Stimulated activated CD4-positive, alpha-beta T cell treated with anti-CD3 and anti-CD28 coated beads, Interleukin-1b, Interleukin-23, amount 100 ng/mL, for 1 hour (primary cell): ENCODE data around the gene FIGLA.
"Not testable (repeated sequence)": the region's sequence is repeated elsewhere in the genome, so short reads cannot be mapped to it uniquely, and the experiment has no call there.

Experiments used
- DNase-seq, 2 donors: peaks; one replicate each; pipeline ENCODE4 v3.0.0-alpha.2; 2020; ENCODE audit warnings: low read depth in 2 of 2

Gene FIGLA

GRCh38 chr2:70746094-70746974 is 44.1 kb downstream of the FIGLA start:
- no peak for DNase-seq

GRCh38 chr2:70745276-70745825 is 45.1 kb downstream of the FIGLA start:
- no peak for DNase-seq

DNA sequence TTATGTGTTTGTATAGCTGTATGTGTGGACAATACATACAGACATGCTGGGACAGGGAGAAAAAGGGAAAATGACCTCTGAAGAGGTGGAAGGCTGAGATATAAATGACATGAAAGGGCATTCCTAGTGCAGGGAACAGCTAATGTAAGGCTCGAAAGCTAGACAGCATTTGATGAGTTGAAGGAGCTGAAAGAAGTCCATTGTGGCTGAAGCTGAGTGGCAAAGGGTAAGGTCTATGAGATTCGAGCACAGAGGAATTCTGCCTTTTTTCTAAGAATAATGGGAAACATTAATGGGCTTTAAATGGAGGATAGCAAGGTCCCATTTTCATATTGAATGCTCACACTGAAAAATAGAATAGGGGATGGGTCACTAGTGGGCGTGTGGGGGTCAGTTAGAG is 46.0 kb downstream of the FIGLA start:
- DNase-seq: no peak

DNA sequence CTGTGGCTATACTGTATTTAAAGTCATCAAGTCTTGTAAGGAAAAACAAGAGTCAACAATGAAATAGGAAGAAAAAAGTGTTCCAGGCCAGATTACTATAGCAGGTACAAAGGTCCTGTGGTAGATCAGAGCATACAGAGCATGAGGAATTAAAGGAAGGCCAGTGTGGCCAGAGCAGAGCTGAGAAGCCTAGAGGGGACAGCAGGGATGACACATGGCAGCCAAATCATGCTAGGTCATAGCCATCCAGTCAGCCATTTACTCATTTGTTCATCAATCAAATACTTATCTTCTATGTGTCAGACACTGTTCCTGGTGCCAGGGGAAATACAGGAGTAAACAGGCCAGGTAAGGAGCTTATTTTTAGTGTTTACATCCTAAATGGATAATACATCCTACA is 46.8 kb downstream of the FIGLA start:
- no peak for DNase-seq

GRCh38 chr2:70743068-70743467 is 47.4 kb downstream of the FIGLA start:
- DNase-seq: no peak

- not testable (repeated sequence) for DNase-seq
Measured at GRCh38 chr2:70739492-70739891, 51.0 kb downstream of the FIGLA start.

DNA sequence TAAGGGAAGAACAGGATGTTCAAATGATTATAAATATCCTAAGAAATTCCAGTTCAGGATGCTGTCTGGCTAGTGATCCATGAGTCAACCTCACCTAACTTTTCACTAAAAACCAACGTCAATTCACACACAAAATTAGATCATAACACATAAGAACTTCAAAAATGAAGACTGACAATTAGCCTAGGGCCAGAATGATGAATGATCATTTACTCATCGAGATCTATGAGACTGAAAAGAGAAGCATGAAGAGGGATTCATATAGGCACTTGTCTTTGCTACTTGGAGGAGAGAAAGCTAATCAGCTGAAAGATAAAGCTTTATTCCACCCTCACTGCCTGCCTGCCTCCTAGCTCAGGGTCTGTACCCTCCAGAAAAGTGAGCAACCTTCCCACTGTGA is 52.3 kb downstream of the FIGLA start:
- DNase-seq: no peak

GRCh38 chr2:70735071-70735470 is 55.4 kb downstream of the FIGLA start:
- DNase-seq: no peak

GRCh38 chr2:70733646-70734180 is 56.7 kb downstream of the FIGLA start:
- DNase-seq: no peak

GRCh38 chr2:70732766-70733645 is 57.4 kb downstream of the FIGLA start:
- DNase-seq: no peak

DNA sequence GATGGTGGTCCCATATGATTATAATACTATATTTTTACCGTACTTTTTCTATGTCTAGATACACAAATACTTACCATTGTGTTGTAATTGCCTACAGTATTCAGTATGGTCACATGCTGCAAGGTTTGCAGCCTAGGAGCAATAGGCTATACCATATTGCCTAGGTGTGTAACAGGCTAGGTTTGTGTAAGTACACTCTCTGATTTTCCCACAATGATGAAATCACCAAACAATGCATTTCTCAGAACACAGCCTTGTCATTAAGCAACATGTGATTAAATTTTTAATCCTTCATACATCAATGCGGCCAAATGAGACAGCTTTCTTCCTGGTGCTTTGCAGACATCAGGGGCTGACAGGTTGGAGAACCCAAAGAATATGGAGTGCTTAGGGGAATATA is 59.7 kb downstream of the FIGLA start:
- no peak for DNase-seq

DNA sequence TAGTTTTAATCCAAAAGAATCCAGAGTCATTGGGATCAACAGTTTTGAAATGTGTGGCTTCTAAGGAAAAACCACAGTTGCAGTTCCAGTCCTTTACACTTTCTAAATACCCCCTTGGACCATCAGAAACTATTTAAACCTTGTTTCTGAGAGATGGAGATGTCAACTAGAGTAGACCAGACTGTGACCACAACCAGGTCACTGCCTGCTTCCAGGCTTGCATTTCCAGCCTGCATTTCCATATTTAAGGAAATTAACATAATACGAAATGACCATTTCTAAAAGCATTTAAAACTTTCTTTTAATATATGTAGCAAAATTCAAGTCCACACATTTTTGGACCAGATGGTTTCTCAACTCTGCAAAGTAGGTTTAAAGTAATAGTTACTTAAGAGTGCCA is 60.8 kb downstream of the FIGLA start:
- DNase-seq: no peak

DNA sequence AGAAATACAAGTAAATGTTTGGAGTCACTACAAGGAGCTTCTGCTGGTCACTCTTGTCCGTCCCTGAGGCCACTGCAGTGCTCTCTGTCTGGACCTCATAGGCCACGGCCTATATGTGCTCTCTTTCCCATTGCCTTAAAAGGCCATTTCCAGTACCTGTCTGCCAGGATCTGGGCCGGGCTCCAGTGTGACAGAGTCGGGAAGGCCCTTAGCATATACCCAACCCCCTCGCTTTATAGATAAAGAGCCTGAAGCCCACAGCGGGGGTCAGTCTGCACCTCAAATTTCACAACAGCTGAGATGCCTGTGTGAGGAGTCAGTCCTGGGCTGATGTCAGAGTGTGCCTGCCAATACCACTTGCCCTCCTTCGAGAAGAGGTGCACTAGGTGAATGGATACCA is 62.3 kb downstream of the FIGLA start:
- DNase-seq: no peak
